ENCODE results near the gene AUTS2.

The AUTS2 gene

DNA sequence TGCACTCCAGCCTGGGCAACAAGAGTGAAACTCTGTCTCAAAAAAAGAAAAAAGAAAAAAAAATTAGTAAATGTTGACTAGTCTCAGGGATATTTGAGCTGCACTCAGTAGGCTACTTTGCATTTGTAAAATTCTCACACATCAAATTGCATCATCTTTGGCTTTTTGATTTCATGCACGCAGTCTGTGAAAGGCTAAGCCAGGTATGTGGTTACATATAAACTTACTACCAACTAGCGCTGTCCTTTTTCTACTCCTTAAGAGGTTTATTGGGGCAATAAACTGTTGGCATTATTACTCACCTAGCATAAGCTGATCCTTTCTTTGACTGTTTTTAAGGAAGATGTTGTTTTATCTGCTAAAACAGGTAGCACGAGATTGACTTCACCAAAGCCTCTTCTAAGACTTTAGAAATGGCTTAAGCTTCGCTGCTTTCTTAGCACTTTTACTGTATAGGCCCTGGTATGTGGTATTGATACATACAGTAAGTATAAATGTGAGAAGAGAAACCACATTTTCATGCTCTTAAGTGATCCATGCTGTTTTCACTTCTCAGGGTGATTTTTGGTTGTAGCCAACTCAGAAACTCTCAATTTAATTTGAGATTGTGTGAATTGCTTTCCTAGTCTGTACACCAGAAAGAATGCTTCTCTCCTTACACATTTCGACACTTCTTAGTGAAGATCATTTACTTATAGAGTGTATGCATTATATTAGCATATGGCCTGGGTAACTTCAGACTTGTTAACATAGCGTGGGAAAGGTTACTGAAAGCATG, 323.9 kb downstream of the AUTS2 start:
- DNase-seq (ENCODE audit: insufficient read length) (no peak), FAIRE-seq (peak; percentile 38)
- TF ChIP-seq POLR2A (IDR thresholded peaks at IDR 0.05; ENCODE audit: low read depth, low read length) (no peak), TAF1 (IDR thresholded peaks at IDR 0.05; ENCODE audit: borderline replicate concordance, low read depth, low read length) (no peak), POLR2AphosphoS5 (IDR thresholded peaks at IDR 0.05; ENCODE audit: low read depth, low read length) (no peak)

DNA sequence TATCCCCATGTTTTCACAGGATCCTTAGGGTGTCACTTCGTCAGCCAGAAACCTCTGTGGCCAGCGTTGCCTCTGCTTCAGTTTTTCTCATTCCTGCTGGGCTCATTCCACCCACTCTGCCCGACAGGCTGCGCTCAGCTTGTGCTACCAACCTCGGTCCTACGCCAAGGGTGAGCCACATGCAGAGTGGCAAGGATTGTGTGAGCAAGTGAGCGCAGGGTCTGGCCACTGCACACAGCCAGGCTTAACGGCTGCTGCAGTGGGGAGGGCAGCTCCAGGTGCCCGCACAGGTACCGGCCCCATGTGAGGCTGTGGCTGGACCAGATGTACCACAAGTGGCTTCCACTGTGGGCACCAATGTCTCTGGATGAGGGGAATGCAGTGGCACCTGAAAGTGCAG, 329.2 kb downstream of the AUTS2 start:
- DNase-seq (ENCODE audit: insufficient read length), result no peak
- no peak for FAIRE-seq
- TF ChIP-seq TAF1 (IDR thresholded peaks at IDR 0.05; ENCODE audit: borderline replicate concordance, low read depth, low read length) (no peak), POLR2AphosphoS5 (IDR thresholded peaks at IDR 0.05; ENCODE audit: low read depth, low read length) (no peak)

GRCh38 chr7:69928621-69929020, 330.3 kb downstream of the AUTS2 start:
- DNase-seq (ENCODE audit: insufficient read length) (no peak), FAIRE-seq (no peak)
- no peak for TF ChIP-seq POLR2AphosphoS5 (IDR thresholded peaks at IDR 0.05; ENCODE audit: low read depth, low read length)
- no peak for TF ChIP-seq POLR2A (IDR thresholded peaks at IDR 0.05; ENCODE audit: low read depth, low read length)
- no peak for TF ChIP-seq TAF1 (IDR thresholded peaks at IDR 0.05; ENCODE audit: borderline replicate concordance, low read depth, low read length)

DNA sequence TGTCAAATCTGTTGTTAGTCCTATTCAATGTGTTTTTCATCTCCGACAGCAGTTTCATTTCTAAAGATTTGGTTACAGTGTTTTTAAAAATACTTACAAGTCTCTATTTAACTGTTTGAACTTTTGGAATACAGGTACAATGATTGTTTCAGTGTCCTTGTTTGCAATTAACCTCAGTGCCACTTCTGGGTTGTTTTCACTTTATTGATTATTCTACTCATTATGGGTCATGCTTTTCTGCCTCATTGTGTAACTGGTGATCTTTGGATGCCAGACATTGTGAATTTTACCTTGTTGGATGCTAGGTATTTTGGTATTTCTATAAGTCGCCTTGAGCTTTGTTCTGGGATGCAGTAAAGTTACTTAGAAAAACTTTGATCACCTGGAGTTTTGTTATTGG, 331.3 kb downstream of the AUTS2 start:
- TF ChIP-seq TAF1 (IDR thresholded peaks at IDR 0.05; ENCODE audit: borderline replicate concordance, low read depth, low read length) (no peak), POLR2AphosphoS5 (IDR thresholded peaks at IDR 0.05; ENCODE audit: low read depth, low read length) (no peak), POLR2A (IDR thresholded peaks at IDR 0.05; ENCODE audit: low read depth, low read length) (no peak)
- FAIRE-seq, result no peak
- DNase-seq (ENCODE audit: insufficient read length), result no peak

DNA sequence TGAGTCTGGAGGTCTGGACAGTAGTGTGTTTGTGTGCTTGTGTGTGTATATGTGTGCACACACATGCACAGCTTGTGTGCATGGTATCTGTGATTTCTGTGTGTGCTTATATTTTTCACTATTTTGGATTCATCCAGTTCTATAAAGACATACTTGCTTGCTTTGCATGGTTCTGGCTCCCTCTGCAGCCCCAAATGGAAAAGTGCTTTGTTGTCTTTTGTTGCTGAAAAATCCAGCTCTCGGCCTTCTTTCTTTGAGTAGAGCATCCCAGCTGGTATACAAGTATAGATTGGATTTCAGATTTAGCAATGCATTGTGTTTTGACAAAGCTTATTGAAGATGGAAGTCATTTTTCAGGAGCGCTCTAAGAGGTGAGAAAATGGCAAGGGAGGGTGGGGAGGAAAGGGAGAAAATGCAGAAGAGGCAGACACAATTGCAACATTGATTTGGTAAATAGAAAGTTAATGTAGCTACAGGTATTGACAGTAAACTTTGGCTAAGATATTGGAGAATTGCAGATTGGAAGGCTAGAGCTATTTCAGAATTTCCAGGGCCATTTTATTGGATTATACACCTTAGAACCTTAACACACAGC, 333.9 kb downstream of the AUTS2 start:
- TF ChIP-seq TAF1 (IDR thresholded peaks at IDR 0.05; ENCODE audit: borderline replicate concordance, low read depth, low read length) (no peak), POLR2AphosphoS5 (IDR thresholded peaks at IDR 0.05; ENCODE audit: low read depth, low read length) (no peak), POLR2A (IDR thresholded peaks at IDR 0.05; ENCODE audit: low read depth, low read length) (no peak)
- FAIRE-seq, result peak; percentile 54
- DNase-seq (ENCODE audit: insufficient read length), result no peak

DNA sequence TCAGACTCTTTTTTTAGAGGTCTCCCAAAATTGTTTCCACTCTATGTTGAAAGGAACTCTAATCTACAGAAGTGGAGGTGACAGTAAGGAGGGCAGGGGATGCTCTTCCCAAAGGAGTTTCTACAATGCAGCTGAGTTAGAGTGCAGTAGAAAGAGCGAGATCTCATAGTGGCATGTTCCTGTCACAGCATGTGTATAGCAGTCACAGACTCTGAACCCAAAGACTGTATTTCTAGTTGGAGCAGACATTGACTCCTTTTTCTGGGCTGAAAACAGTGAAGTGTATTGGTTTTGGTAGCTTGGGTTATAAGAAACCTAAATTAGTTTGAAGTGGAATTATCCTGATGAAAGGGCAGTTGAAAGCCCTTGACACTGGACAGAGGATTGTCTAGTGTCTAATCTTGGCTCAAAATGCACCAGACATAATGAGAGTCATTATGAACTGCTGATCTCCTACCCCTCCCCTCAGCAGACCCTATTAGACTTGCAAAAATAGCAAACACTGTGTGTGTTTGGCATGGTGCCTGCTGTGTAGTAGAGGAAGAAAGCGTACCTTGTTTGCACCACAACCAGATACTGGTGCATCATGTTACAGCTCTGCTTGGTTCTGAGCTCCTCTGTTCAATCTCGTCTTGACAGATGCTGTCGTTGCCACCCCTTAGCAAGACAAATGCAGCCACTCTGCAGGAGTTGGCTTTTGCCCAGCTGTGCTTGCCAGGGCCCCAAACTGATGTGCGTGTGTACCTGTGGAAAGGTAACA, 336.0 kb downstream of the AUTS2 start:
- DNase-seq (ENCODE audit: insufficient read length) (no peak), FAIRE-seq (no peak)

DNA sequence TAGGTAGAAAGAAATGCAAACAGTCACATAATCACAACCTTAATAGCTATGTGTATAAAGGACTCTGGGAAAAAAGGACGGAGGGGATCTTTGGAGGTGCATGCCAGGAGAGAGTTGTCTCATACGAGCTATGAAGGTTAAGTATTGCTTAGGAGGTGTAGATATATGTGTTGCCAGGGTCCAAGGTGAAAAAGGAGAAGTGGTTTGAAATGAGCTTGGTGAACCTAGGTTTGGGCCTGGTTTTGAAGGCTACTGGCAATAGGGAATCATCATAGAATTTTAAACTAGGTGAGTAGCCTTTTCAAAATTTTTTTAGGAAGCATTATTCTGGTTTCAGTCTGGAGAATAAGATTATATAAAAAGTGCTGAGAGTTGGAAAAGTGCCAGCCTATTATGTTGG, 336.8 kb downstream of the AUTS2 start:
- DNase-seq (ENCODE audit: insufficient read length) (no peak), FAIRE-seq (no peak)

More for the DNA sequence above, 336.0 kb downstream of the AUTS2 start:
- TF ChIP-seq POLR2A (IDR thresholded peaks at IDR 0.05; ENCODE audit: low read depth, low read length), result no peak
- TF ChIP-seq POLR2AphosphoS5 (IDR thresholded peaks at IDR 0.05; ENCODE audit: low read depth, low read length), result no peak
- TF ChIP-seq TAF1 (IDR thresholded peaks at IDR 0.05; ENCODE audit: borderline replicate concordance, low read depth, low read length), result no peak

DNA sequence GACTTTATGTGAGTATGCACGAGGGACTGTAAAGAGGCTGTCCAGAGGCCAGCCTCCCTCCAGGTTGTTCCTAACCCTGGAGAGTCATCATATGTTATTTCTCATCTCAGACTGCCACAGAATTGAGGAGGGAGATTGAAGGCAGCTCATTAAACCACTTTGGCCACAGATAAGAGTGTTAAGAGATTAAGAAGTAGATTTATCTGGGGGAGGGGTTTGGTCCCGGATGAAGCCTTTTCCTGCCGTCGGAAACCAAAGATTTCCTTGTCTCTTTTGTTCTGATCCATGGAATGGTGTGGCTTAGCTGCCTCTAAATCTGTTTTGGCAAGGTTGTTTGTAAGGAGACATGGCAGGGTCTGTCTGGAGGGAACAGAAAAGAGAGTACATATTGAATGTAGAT, 338.8 kb downstream of the AUTS2 start:
- TF ChIP-seq TAF1 (IDR thresholded peaks at IDR 0.05; ENCODE audit: borderline replicate concordance, low read depth, low read length), result no peak
- no peak for TF ChIP-seq POLR2AphosphoS5 (IDR thresholded peaks at IDR 0.05; ENCODE audit: low read depth, low read length)
- TF ChIP-seq POLR2A (IDR thresholded peaks at IDR 0.05; ENCODE audit: low read depth, low read length), result no peak
- FAIRE-seq (no peak), DNase-seq (ENCODE audit: insufficient read length) (no peak)

More for the DNA sequence above, 336.8 kb downstream of the AUTS2 start:
- no peak for TF ChIP-seq TAF1 (IDR thresholded peaks at IDR 0.05; ENCODE audit: borderline replicate concordance, low read depth, low read length)
- no peak for TF ChIP-seq POLR2A (IDR thresholded peaks at IDR 0.05; ENCODE audit: low read depth, low read length)
- no peak for TF ChIP-seq POLR2AphosphoS5 (IDR thresholded peaks at IDR 0.05; ENCODE audit: low read depth, low read length)

GRCh38 chr7:69939317-69939716, 341.0 kb downstream of the AUTS2 start:
- DNase-seq (ENCODE audit: insufficient read length) (no peak), FAIRE-seq (no peak)
- TF ChIP-seq POLR2AphosphoS5 (IDR thresholded peaks at IDR 0.05; ENCODE audit: low read depth, low read length), result no peak
- TF ChIP-seq POLR2A (IDR thresholded peaks at IDR 0.05; ENCODE audit: low read depth, low read length), result no peak
- TF ChIP-seq TAF1 (IDR thresholded peaks at IDR 0.05; ENCODE audit: borderline replicate concordance, low read depth, low read length), result no peak

DNA sequence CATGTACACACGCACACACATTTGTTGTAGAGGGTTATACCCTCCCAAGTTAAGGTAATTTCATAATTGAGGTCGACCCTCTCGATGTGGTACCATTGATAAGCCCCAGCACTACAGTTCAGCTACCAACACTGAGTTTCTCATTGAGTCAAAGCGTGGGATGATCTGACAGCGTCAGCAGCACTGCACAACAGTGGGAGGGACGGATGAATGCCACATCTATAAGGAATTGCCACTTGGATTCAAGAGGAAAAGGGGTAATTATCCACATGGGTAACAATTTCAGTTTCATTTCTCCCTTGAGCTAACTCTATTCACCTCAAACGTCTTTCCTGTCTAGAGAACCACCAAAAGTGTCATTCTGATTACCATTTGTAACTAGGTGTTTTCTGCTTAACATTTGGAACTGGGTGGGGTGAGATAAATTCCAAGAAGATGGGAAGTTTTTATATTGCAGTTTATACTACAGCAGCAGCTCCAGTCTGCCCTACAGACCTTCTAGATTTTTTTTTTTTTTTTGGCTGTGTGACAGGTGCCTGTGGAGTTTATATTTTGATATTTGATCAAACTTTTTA, 342.9 kb downstream of the AUTS2 start:
- no peak for DNase-seq (ENCODE audit: insufficient read length)
- no peak for FAIRE-seq
- TF ChIP-seq POLR2A (IDR thresholded peaks at IDR 0.05; ENCODE audit: low read depth, low read length) (no peak), TAF1 (IDR thresholded peaks at IDR 0.05; ENCODE audit: borderline replicate concordance, low read depth, low read length) (no peak), POLR2AphosphoS5 (IDR thresholded peaks at IDR 0.05; ENCODE audit: low read depth, low read length) (no peak)

DNA sequence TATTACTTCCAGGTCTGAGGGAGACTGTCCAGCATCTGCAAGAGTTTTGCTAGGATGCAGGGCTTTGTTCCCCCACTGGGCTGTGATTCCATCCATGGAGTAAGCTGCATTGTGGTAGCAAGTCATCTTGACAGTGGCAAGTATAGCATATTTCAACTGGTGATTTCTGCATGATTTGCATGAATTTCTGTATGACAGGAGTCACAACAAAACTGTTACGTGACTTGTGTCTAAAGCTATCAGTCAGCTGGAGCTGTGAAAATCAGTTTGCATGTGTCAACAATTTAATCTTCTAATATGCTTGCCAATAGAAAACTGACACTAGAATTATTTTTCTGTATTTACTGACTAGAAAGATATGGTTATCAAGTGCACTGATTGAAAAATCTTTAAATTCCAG, 344.3 kb downstream of the AUTS2 start:
- DNase-seq (ENCODE audit: insufficient read length) (no peak), FAIRE-seq (no peak)
- TF ChIP-seq POLR2A (IDR thresholded peaks at IDR 0.05; ENCODE audit: low read depth, low read length) (no peak), POLR2AphosphoS5 (IDR thresholded peaks at IDR 0.05; ENCODE audit: low read depth, low read length) (no peak), TAF1 (IDR thresholded peaks at IDR 0.05; ENCODE audit: borderline replicate concordance, low read depth, low read length) (no peak)
